Liver (tissue), 3 donors: ENCODE measurements around the gene SPC24.

Experiments used
- CTCF ChIP-seq: fragments of 150-350 bp; IDR thresholded peaks from 2 replicates; pipeline ENCODE4 v1.5.1; 2017; ENCODE audit warnings: improper control_type of control experiment, low read depth, low read length; ENCODE audit not compliant: missing input control
- EGR1 ChIP-seq, 2 donors: IDR thresholded peaks; 2 replicates each; pipeline ENCODE4 v1.6.1; 2016 to 2018; ENCODE audit warnings: antibody characterized with exemption in 2 of 2, low read depth in 2 of 2
- HNF4G ChIP-seq: IDR thresholded peaks from 2 replicates; pipeline ENCODE4 v1.6.1; 2016; ENCODE audit warnings: antibody characterized with exemption
- JUND ChIP-seq, 2 donors: IDR thresholded peaks; 2 replicates each; pipeline ENCODE4 v1.6.1; 2016; ENCODE audit warnings: antibody characterized with exemption in 2 of 2
- MAX ChIP-seq: IDR thresholded peaks from 2 replicates; pipeline ENCODE4 v1.6.1; 2016; ENCODE audit warnings: antibody characterized with exemption
- RAD21 ChIP-seq, 2 donors: IDR thresholded peaks; 2 replicates each; pipeline ENCODE4 v1.6.1; 2016; ENCODE audit warnings: antibody characterized with exemption in 2 of 2, mild to moderate bottlenecking in 2 of 2
- REST ChIP-seq: IDR thresholded peaks from 2 replicates; pipeline ENCODE4 v1.6.1; 2016; ENCODE audit warnings: antibody characterized with exemption, mild to moderate bottlenecking
- TAF1 ChIP-seq: conservative IDR thresholded peaks from 2 replicates; pipeline ENCODE4 v1.6.1; 2016; ENCODE audit warnings: antibody characterized with exemption, mild to moderate bottlenecking
- YY1 ChIP-seq: IDR thresholded peaks from 2 replicates; pipeline ENCODE4 v1.6.1; 2016; ENCODE audit warnings: antibody characterized with exemption, mild to moderate bottlenecking
- donor health status: healthy.
- donor health status: healthy.

- TF ChIP-seq CTCF (no peak), RAD21 (IDR thresholded peaks at IDR 0.05) (no peak), MAX (peak; percentile 48), REST (peak; percentile 16), TAF1 (no peak), JUND (IDR thresholded peaks at IDR 0.05) (peak in 1 of 2 donors; percentile 18), EGR1 (IDR thresholded peaks at IDR 0.05; ENCODE audit: low read depth in 2 of 2) (no peak), YY1 (no peak), HNF4G (no peak)
Observed at GRCh38 chr19:11164879-11165406, 9.4 kb upstream of the SPC24 start.
